Central memory CD8-positive, alpha-beta T cell (primary cell): ENCODE measurements around the gene CEP76.

ENCODE experiments used
- ATAC-seq: fragments of 150-1000 bp; cut with Tn5 transposase; replicated peaks from 2 replicates; pipeline ENCODE4 v1.10.0; 2022; ENCODE audit warnings: mild to moderate bottlenecking, moderate FRiP score, moderate number of reproducible peaks; ENCODE audit not compliant: poor library complexity, severe bottlenecking; ENCODE audit errors: extremely low read depth
- DNase-seq, 2 donors: peaks; one replicate each; pipeline ENCODE4 v3.0.0; 2021; ENCODE audit warnings: low spot score in 2 of 2
- H3K27ac Mint-ChIP-seq: one replicate; pipeline ENCODE4 v1.8.0; 2022; ENCODE audit warnings: low read depth, mild to moderate bottlenecking, moderate library complexity, mixed read lengths
- H3K27me3 Mint-ChIP-seq: one replicate; pipeline ENCODE4 v1.8.0; 2022; ENCODE audit warnings: mixed read lengths
- H3K36me3 Mint-ChIP-seq: one replicate; pipeline ENCODE4 v1.8.0; 2022; ENCODE audit warnings: mild to moderate bottlenecking, moderate library complexity, mixed read lengths; ENCODE audit not compliant: insufficient read depth
- H3K4me1 Mint-ChIP-seq: one replicate; pipeline ENCODE4 v1.8.0; 2022; ENCODE audit warnings: mixed read lengths
- H3K4me3 Mint-ChIP-seq: one replicate; pipeline ENCODE4 v1.8.0; 2022; ENCODE audit warnings: mild to moderate bottlenecking, moderate library complexity, mixed read lengths
- H3K9me3 Mint-ChIP-seq: one replicate; pipeline ENCODE4 v1.8.0; 2022; ENCODE audit warnings: mixed read lengths

Gene CEP76

DNA sequence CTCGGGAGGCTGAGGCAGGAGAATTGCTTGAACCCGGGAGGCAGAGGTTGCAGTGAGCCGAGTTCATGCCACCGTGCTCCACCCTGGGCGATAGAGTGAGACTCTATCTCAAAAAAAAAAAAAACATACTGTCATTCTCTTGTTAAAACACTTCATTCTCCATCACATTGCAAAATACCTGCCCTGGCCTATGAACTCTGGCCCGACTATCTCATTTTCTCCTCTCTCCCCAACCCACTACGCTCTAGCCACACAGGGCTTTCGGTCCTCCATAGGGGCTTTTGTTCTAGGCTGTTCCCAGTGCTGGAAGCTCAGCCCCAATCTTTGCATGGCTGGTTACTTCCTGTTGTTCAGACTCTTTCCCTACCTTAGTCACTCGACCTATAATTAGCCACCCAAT, 10.3 kb downstream of the CEP76 start:
- Mint-ChIP-seq H3K4me1 (no peaks in the 10 kb centered on the region), H3K27ac (no peak overlapping the region), H3K36me3 (peaks cover 9% of the 10 kb centered on the region), H3K4me3 (no peak overlapping the region), H3K27me3 (no peaks in the 10 kb centered on the region), H3K9me3 (no peaks in the 10 kb centered on the region)
- ATAC-seq = no peak
- DNase-seq = no peak

DNA sequence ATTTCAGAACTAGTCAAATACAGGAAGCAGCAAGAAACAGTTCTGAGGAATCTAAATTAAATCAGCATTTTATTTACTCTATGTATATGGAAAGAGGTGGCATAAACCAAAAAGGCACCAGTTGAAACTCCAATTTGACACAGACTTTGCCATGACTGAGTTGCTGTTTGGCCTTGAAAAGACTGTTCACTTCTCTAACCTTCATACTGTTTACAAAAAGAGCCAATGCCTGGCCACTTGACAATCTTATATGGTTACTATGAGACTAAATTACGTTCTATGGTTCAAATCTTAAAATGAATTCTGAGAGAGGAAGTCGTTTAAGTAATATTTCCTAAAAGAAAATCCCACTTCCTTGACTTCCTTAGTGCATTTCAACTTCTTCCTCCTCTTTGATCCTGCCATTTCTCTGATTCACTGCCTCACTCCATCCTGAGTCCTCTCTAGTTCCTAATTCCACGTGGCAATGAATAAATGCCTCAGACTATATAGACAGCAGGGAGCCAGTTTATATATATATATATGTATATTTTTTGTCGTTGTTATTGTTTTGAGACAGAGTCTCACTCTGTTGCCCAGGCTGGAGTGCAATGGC, 13.2 kb downstream of the CEP76 start:
- peaks cover 6% of the 10 kb centered on the region for H3K36me3 Mint-ChIP-seq

DNA sequence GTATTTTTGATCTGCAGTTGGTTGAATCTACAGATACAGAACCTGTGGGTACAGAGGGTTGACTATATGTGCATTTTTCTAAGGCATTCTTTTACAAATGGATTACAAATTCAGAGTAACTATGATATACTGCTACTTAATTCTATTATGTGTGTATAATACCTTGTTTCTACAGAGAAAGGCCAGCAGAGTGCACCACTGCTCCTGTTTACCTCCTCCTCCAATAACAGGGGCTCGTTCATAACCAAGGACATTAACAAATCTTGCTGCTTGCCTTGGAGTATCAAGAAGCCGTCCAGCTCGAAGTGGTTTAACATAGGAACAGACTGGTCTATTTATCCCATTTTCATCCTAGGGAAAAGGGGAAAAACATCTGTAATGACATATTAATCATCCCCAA, 16.4 kb downstream of the CEP76 start:
- Mint-ChIP-seq H3K4me3 (no peak overlapping the region), H3K27me3 (no peaks in the 10 kb centered on the region), H3K4me1 (no peaks in the 10 kb centered on the region), H3K36me3 (peaks cover 7% of the 10 kb centered on the region), H3K9me3 (no peaks in the 10 kb centered on the region), H3K27ac (no peak overlapping the region)
- ATAC-seq (no peak), DNase-seq (no peak)

More for the DNA sequence above, 13.2 kb downstream of the CEP76 start:
- no peak for ATAC-seq
- Mint-ChIP-seq H3K4me1 (no peaks in the 10 kb centered on the region), H3K9me3 (no peaks in the 10 kb centered on the region), H3K27ac (no peak overlapping the region), H3K27me3 (no peaks in the 10 kb centered on the region), H3K4me3 (no peak overlapping the region)
- DNase-seq = no peak

DNA sequence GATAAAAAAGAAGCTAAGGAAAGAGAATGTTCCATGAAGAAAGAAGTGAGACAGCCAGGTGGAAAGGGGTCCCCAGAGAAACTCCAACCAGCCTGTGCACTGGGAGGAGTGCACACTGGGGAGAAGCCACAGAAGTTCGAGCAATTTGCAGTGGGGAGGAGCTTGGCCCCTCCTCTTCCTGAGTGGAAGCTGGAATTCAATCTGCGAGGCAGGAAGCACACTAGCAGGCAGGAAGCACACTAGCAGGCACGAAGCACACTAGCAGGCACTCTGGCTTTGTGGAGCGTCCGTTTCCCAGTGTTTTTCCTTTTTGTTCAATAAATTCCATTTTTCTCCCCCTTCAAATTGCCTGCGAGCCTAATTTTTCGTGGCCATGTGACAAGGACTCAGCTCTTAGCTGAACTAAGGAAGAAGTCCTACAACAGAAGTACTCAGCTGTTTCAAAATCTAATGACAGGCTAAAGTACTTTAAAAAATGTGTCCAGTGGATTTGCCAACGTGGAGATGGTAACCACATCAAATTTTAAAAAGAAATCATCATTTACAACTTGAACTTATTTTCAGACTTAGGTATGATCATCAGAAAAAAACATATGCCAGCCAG, 23.2 kb downstream of the CEP76 start:
- DNase-seq = no peak
- Mint-ChIP-seq H3K9me3 (no peaks in the 10 kb centered on the region), H3K4me1 (no peaks in the 10 kb centered on the region), H3K27ac (peak overlapping the region; percentile 14), H3K4me3 (no peak overlapping the region), H3K27me3 (no peaks in the 10 kb centered on the region), H3K36me3 (peaks cover 34% of the 10 kb centered on the region)
- no peak for ATAC-seq

DNA sequence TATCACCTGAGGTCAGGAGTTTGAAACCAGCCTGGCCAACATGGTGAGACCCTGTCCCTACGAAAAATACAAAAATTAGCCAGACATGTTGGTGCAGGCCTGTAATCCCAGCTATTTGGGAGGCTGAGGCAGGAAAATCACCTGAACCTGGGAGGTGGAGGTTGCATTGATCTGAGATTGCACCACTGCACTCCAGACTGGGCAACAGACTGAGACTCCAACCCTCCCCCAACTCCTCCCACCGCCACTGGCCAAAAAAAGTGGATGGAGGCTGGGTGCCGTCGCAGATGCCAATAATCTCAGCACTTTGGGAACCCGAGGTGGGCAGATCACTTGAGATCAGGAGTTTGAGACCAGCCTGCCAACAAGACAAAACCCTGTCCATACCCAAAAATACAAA, 34.5 kb downstream of the CEP76 start:
- peaks cover 9% of the 10 kb centered on the region for H3K36me3 Mint-ChIP-seq
- no peaks in the 10 kb centered on the region for H3K27me3 Mint-ChIP-seq
- no peaks in the 10 kb centered on the region for H3K9me3 Mint-ChIP-seq
- no peak overlapping the region for H3K4me3 Mint-ChIP-seq
- H3K27ac Mint-ChIP-seq = no peak overlapping the region
- no peaks in the 10 kb centered on the region for H3K4me1 Mint-ChIP-seq
- no peak for ATAC-seq
- DNase-seq = no peak

DNA sequence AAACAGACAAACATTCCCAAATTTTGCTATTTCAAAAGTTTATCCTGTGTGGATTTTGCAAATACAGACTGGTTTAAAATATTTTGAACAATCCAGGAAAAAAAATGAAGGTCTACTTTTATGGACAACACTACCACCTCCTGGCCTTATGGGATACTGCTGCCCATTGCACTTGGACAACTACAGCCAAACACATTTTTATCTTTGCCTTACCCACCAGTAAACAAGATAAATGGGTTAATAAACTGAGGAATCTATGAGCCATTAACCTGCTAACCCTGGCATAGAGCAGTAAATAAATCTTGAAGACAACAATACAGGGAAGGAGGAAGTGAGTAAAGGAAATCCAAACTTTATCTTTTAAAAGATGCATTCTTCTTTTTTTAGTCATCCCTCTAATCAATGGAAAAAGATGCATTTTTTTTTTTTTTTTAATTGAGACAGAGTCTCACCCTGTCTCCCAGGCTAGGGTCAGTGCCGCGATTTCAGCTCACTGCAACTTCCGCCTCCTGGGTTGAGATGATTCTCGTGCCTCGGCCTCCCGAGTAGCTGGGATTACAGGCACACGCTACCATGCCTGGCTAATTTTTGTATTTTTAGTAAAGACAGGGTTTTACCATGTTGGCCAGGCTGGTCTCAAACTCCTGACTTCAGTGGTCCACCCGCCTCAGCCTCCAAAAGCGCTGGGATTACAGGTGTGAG, 42.5 kb downstream of the CEP76 start:
- H3K36me3 Mint-ChIP-seq = peaks cover 4% of the 10 kb centered on the region
- no peak overlapping the region for H3K4me3 Mint-ChIP-seq
- H3K27ac Mint-ChIP-seq = no peak overlapping the region
- H3K4me1 Mint-ChIP-seq = peaks cover 12% of the 10 kb centered on the region
- peak; percentile 25 for ATAC-seq
- H3K9me3 Mint-ChIP-seq = no peaks in the 10 kb centered on the region
- no peaks in the 10 kb centered on the region for H3K27me3 Mint-ChIP-seq
- no peak for DNase-seq

DNA sequence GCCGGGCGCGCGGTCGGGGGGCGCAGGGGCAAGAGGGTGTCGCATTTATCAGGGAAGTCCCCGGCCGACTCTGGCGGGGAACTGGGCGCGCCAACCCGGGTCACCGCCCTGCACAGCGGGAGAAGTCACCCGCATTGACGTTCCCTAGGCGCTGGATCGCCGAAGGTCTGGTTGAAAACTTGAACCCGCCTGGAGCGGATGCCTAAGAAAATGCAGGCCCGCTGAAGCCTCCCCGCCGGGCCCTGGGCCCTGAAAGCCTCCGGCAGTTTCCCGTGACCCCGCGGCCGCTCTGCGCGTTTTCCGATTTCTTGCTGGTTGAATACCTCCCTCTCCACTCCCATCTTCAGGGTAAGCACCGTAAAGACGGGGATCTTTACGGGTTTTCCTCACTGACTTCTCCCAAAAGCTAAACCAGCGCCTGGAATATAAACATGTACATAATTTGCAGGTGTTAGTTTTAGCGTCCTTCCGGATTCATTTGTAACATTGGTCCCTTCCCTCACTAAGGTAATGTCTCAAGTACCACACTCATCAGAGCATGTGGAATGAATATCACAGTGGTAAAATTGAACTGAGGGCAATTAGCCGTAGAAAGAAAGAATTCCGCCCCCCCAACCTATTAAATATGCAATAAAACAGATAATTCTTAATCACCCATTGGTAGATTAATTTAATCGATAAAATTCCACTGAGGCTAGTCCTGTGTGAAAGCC, 43.9 kb downstream of the CEP76 start:
- Mint-ChIP-seq H3K9me3 (no peaks in the 10 kb centered on the region), H3K4me3 (peak overlapping the region; percentile 80), H3K36me3 (peaks cover 4% of the 10 kb centered on the region), H3K27me3 (no peaks in the 10 kb centered on the region), H3K4me1 (peaks cover 12% of the 10 kb centered on the region), H3K27ac (peak overlapping the region; percentile 15)
- no peak for DNase-seq
- ATAC-seq = no peak

DNA sequence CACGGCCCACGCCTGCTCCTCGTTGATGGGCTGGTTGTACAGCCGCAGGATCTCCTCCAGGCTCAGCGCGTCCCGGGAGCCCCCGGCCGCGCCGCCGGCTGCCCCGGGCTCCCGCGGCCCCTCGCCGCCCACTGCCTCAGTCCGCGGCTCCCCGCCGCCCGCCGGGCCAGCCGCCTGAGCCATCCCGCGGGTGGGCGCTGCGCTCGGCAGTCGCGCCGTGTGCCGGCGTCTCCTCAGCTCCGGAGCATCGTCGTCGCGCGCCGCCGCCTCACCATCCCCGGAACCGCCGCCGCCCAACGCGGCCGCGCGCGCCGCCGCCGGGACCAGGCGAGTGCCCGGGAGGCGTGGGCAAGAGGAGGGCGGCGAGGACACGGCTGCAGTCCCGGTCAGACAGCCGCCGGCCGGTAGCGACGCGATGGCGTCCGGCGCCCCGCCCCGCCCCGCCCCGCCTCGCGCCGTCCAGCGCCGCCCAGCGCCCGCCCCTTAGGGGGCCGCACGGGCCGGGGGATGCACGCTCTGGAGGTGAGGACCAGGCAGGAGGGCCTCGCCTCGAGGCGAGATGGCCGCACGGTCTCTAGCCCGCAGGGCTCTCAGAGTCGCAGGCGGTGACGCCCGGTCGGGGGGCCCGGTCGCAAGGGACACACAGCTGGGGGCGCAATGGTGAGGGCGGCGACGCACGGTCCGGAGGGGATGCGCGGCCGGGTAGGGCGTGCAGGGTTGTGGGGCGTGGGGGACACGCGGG, 44.7 kb downstream of the CEP76 start, which contains the start of gene SPIRE1:
SPIRE1 (minus strand) TSS at position 424 of the 742 bp plus-strand sequence; CDS start at position 183, 241 bp downstream.
- Mint-ChIP-seq H3K36me3 (peaks cover 4% of the 10 kb centered on the region), H3K9me3 (no peaks in the 10 kb centered on the region), H3K4me3 (peak within 1 kb of the TSS; percentile 80), H3K27ac (peak within 1 kb of the TSS; percentile 15), H3K4me1 (peaks cover 12% of the 10 kb centered on the region), H3K27me3 (no peaks in the 10 kb centered on the region)
- no peak for DNase-seq
- peak; percentile 59 for ATAC-seq

DNA sequence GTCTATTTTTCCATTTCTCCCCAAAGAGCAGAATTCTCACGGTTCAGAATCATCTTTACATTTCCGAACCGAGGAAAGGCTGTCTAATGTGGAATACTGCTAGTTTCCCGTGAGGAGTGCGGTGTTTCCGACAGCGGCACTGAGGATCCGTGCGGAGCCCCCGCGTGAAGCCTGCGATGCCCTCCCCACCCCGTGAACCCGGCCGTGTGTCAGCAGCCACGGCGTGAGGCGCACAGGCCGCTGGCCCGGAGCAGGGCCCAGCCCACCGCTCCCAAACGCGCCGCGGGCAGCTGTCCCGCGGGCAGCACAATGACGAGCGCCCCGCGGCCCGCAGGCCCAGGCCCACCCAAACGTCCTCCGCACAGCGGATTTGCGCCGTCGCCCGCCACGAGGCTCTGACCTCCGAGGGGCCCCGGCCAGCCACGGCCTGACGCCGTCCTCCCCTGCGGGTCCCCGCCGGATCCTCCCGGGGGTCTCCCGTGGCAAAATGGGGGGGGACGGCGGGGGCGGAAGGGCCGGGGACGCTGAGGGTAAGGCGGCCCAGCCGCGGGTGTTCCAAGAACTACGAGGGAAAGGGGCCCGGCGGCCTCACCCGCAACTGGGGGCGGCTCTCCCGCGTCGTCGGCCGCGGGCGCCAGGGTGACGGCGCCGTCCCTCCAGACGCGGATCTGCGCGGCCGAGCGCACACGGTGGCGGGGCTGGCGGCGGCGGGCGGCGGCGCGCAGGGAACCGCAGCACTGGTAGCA, 45.4 kb downstream of the CEP76 start:
- peak overlapping the region; percentile 72 for H3K4me3 Mint-ChIP-seq
- H3K27me3 Mint-ChIP-seq = peaks cover under 1% of the 10 kb centered on the region
- ATAC-seq (peak; percentile 63), DNase-seq (no peak)
- peaks cover 12% of the 10 kb centered on the region for H3K4me1 Mint-ChIP-seq
- H3K9me3 Mint-ChIP-seq = no peaks in the 10 kb centered on the region
- H3K27ac Mint-ChIP-seq = no peak overlapping the region
- H3K36me3 Mint-ChIP-seq = peaks cover 4% of the 10 kb centered on the region

DNA sequence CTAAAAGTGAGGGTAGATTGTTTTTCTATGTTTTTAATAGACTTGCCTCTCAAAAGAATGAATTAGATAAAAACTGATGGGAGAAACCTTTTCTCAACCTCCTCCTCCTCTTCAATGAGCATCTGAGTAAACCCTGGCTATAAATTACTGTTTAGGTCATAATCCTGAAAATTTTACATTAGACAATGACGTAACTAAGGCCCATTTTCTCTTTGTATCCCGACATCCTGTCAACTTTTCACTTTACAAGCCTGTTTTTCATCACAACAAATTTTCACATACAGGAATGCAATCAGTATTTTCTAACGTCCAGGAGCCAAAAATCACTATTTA, 46.0 kb downstream of the CEP76 start:
- DNase-seq = no peak
- Mint-ChIP-seq H3K27ac (no peak overlapping the region), H3K9me3 (no peaks in the 10 kb centered on the region), H3K27me3 (peaks cover 6% of the 10 kb centered on the region), H3K4me1 (peaks cover 12% of the 10 kb centered on the region), H3K4me3 (peak overlapping the region; percentile 72), H3K36me3 (peaks cover 4% of the 10 kb centered on the region)
- ATAC-seq = no peak

DNA sequence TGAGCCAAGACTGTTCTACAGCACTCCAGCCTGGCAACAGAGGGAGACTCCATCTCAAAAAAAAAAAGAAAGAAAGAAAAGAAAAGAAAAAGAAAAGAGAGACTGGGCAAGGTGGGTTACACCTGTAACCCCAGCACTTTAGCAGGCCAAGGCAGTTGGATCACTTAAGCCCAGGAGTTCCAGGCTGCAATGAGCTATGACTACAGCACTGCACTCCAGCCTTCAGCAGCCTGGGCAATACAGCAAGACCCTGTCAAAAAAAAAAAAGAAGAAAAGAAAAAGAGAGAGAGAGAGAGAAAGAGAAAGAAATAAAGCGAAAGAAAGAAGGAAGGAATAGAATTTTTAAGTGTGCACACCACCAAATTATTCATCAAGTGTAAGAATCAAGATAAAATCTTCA, 47.6 kb downstream of the CEP76 start:
- ATAC-seq (no peak), DNase-seq (no peak)
- Mint-ChIP-seq H3K4me1 (peaks cover 12% of the 10 kb centered on the region), H3K9me3 (no peaks in the 10 kb centered on the region), H3K36me3 (peaks cover 4% of the 10 kb centered on the region), H3K27ac (no peak overlapping the region), H3K4me3 (peak overlapping the region; percentile 8), H3K27me3 (peaks cover 11% of the 10 kb centered on the region)
